RPMI8226 (cell line): Measurements from ENCODE around the gene MTERF4.

Experiments
- DNase-seq: peaks from one replicate; pipeline ENCODE4 v3.0.0-alpha.2; 2015

Gene MTERF4

DNA sequence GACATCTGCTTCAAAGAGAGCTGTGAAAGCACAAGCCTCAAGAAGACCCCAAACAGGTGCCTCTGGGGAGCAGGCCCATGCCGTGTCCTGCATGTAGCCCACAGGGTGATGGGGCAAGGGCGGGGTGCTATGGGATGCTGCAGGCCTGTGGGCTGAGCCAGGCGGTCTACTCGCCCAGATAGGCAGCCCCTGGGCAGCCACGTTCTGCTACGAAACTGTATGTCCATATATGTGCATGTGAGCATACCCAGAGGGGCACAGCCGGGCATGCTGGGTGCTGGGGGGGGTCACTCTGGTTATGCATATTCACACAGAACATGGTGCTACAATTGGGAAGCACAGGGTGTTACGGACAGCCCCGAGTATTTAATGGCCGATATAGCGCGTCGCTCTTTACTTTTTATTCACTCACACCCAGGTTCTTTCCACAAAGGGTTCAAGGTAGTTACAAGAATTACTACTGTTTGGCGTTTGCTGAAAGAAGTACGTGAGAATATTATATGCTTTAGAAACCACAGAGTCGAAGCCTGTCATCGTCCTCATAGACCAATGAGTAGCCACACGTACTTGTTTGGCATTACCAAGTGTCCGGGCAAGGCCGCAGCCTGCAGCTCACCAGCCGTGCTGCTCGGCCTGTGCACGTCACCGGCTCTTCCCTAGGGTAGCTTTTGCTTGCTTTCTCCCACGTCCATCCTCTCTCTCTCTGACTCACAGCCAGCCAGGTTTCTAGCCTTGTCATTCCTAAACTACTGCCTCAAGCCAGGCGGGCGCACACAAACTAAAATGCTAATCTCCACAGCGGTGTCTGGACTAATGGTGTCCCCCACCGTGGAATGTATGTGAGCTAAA is 14.4 kb downstream of the MTERF4 start:
- DNase-seq, result no peak

- DNase-seq, result no peak
Measured at GRCh38 chr2:241084856-241085444, 17.1 kb downstream of the MTERF4 start.

- DNase-seq, result no peak
Measured at GRCh38 chr2:241083091-241083415, 19.0 kb downstream of the MTERF4 start.

DNA sequence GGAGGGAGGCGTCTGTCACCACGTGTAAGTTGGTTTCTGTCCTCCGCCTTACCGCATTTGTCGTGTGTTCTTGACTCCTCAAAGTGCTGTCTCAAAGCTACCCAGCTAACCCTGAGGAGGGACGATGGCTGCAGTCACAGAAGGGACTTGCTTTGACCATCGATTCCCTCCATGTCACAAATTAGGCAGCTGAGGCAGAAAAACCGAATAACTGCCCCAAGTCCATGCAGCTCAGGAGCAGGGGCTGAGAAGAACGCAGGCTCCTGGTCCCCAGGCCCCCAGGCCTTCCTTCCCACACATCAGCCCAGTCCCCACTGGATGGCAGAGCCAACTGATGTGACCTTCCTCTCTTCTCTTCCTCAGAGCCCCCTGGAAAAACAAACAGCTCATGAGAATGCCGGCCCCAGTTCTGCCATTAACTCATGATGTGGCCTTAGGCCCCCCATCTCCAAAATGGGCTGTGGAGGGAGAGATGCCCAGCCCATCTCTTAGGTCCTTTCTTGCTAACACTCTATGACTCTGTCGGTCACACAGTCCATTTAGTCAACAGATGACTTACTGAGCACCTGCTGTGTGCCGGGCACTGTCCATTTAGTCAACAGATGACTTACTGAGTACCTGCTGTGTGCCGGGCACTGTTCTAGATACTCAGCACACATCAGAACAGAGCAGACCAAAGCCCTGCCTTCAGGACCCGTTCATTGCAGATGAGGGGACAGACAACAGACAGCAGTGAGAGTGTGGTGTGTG is 19.6 kb downstream of the MTERF4 start:
- no peak for DNase-seq

GRCh38 chr2:241081643-241082340 is 20.3 kb downstream of the MTERF4 start:
- DNase-seq, result no peak

DNA sequence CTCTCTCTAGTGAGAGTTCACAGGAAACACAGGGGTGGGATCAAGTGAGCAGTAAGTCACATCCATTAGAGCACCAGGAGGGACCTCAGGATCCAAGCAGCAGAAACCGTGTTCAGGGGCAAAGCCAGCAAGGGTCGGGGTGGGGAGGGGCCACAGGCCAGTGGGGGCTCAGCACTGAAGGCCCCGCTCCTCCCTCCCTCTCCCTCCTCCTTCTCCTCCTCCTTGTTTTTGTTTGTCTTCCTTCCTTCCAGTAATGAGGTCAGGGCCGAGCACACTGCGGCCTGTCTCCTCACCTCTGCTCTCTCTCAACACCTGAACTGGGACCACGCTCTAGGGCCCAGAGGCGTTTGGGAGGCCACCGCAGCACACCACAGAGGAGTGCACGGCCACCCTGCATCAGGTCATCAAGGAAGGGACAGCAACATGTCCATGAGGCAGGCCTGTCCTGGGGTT is 20.9 kb downstream of the MTERF4 start:
- DNase-seq, result no peak

DNA sequence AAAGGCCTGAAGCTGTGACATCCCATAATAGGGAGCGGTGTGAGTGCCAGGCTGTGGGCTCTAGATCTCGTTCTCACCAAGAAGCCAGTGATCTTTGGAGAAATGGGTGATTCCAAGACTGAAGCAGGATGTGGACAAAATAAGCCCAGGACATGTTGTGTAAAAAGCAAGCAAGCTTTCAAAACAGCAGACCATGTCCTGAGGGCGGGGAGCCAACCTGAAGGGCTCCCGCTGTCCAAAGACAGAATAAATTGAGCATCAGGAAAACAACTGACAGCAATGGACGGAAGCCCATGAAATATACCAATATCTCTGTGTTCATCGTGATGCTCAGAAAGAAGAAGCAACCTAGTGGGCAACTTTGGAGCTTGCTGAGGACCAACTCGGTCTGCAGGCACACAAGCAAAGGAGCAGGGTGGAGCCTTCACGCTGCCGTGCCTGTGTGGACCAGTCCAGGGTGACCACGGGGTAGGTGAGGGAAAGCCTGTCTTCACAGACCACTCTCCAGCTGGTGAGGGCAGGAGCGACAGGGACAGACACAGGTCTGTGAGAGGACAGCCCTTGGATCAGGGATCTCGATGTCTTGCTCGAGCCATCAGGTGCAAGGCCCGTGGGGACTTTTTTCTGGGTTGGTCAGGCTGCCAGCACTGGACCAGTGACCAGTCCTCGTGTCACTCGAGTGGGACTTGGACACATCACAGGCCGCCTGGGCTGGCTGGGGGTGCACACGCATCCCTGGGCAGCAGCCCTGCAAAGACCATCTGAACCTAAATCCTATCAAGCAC is 21.5 kb downstream of the MTERF4 start:
- DNase-seq, result no peak

DNA sequence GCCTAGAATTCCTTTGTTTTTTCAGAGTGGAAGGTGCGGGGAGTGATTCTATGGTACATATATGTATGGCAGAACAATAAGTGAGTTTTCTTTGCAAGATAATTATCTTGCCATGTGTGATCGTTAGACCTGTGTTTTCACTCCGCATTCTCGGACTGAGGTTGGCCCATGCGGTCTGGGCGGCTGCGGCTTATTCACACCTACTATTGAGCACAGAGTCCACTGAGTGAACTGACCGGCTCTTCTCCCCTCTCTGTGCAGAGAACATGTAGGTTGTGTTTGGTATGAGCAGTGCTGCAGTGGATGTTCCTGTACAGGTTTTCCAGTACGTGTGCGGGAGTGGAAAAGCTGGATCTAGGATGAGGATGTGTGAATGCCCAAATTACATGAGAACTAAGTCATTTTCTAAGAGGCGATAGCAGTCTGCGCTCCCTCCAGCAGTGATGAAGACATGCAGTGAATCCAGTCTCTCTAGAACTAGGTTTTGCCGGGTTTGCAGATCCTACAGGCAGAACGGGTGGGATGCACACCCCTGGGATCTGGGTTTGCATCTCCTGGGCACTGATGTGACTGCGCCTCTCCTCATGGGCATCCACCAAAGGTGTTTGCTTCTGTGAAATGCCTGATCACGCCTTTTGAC is 27.1 kb downstream of the MTERF4 start:
- DNase-seq, result no peak

- no peak for DNase-seq
Measured at GRCh38 chr2:241074065-241074818, 27.8 kb downstream of the MTERF4 start.

GRCh38 chr2:241073166-241074064 is 28.7 kb downstream of the MTERF4 start:
- DNase-seq, result no peak

DNA sequence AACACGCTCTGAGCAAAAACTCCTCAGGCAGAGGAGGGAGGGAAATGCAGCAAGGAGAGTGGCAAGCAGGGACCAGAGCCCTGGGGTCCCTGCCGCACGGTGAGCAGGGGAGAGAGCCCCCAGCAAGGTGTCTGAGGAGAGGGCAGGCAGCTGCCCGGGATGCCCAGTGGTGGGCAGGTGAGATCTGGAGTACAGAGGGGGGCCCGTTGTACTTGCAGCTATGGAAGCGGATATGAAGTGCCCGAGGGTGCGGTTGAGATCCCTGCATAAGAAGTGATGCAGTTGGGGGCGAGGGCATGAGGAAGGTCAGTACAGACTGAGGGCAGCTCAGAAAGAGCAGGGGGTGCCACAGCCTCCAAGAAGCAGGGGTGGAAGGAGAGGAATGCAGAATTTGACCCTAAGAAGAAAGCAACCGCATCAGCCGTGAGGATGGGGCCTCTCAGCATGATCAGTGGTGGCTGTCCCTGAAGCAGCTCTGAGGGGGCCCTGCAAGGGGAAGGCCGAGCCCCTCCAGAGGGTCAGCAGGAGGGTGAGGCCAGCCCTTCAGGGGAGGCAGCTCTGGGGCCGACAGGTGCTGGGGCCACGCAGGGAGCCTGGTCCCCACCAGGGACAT is 29.4 kb downstream of the MTERF4 start:
- no peak for DNase-seq

GRCh38 chr2:241072151-241072550 is 29.9 kb downstream of the MTERF4 start:
- DNase-seq, result no peak

DNA sequence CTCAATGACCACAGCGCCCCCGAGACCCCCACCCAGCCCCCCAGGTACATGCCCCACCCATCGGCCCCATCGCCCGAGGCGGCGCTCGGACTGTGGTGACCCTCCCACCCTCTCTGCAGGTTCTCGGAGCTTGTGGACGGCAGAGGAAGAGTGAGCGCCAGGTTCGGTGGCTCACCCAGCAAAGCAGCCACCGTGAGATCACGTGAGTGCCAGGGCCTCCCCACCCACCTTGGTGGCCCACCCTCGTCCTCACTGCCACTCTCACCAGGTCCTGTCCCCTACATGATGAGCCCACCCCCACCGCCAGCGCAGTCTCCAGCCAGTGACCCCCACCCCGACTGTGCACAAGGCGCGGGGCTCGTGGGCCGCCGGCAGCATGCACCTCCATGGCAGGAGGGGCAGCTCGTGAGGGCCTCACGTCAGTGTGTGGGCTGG is 30.4 kb downstream of the MTERF4 start:
- no peak for DNase-seq

GRCh38 chr2:241070811-241071676 is 31.0 kb downstream of the MTERF4 start:
- DNase-seq, result no peak

- no peak for DNase-seq
Measured at GRCh38 chr2:241070361-241070760, 31.7 kb downstream of the MTERF4 start.

DNA sequence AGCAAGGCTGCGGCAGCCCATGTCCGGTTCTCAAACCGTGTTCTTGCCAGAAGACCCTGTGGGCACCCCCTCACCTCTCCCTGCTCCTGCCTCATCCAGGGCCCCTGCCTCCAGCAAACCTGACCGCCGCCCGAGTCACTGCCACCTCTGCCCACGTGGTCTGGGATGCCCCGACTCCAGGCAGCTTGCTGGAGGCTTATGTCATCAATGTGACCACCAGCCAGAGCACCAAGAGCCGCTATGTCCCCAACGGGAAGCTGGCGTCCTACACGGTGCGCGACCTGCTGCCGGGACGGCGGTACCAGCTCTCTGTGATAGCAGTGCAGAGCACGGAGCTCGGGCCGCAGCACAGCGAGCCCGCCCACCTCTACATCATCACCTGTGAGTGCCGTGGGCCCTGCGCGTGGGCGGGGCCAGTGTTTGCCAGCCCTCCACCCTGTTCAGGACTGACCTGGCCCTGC is 32.2 kb downstream of the MTERF4 start:
- no peak for DNase-seq

- no peak for DNase-seq
Measured at GRCh38 chr2:241068942-241069810, 32.9 kb downstream of the MTERF4 start.
